Liver (tissue), 3 donors: ENCODE data around the gene SERPINI1.

Experiments used
- FOXA1 ChIP-seq: IDR thresholded peaks from 2 replicates; pipeline ENCODE4 v1.6.1; 2016; ENCODE audit warnings: antibody characterized with exemption
- GABPA ChIP-seq, 2 donors: IDR thresholded peaks in 1 of 2; conservative IDR thresholded peaks in 1 of 2; 2 replicates each; pipeline ENCODE4 v1.6.1; 2016; ENCODE audit warnings: antibody characterized with exemption in 2 of 2, mild to moderate bottlenecking in 1 of 2, moderate library complexity in 1 of 2
- JUND ChIP-seq, 2 donors: IDR thresholded peaks; 2 replicates each; pipeline ENCODE4 v1.6.1; 2016; ENCODE audit warnings: antibody characterized with exemption in 2 of 2
- RAD21 ChIP-seq, 2 donors: IDR thresholded peaks; 2 replicates each; pipeline ENCODE4 v1.6.1; 2016; ENCODE audit warnings: antibody characterized with exemption in 2 of 2, mild to moderate bottlenecking in 2 of 2
- TAF1 ChIP-seq: conservative IDR thresholded peaks from 2 replicates; pipeline ENCODE4 v1.6.1; 2016; ENCODE audit warnings: antibody characterized with exemption, mild to moderate bottlenecking
- YY1 ChIP-seq: IDR thresholded peaks from 2 replicates; pipeline ENCODE4 v1.6.1; 2016; ENCODE audit warnings: antibody characterized with exemption, mild to moderate bottlenecking
- TF ChIP-seq, protein P1 (sequence below): fragments of 150-350 bp; IDR thresholded peaks from 2 replicates; pipeline ENCODE4 v1.5.1; 2017; ENCODE audit warnings: improper control_type of control experiment, low read depth, low read length; ENCODE audit not compliant: missing input control
- TF ChIP-seq, protein P2 (sequence below): IDR thresholded peaks from 2 replicates; pipeline ENCODE4 v1.6.1; 2016; ENCODE audit warnings: antibody characterized with exemption
- TF ChIP-seq, protein P3 (sequence below): IDR thresholded peaks from 2 replicates; pipeline ENCODE4 v1.6.1; 2016; ENCODE audit warnings: antibody characterized with exemption, mild to moderate bottlenecking
- donor health status: healthy.
- donor health status: healthy.

DNA sequence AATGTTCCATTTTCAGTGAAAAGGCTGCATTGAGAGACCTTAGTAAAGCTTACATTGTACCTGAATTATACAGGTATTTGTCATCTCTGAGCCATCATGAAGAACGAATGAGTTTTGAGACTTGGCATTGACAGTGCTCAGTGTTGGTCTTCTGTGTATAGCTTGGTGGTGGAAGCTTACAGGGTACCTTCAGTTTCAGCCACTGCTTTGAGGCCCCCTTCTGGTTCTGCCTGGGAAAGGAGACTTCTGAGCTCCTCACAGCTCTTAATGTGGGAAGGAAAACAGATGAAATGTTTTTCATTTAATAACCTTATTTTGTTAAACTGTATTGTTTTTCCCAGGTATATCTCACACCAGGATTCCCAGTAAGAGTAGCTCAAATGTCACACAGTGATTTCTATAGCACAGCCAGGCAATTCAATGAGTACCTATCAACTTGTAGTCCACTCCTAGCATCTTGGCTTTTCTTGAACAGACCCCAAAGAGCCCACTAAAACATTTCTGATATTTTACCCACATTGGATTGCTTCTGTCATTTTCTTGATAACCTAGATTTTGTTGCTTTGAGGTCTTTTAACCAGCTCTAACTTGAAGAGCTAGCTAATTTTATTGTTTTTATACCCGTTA, 5.6 kb downstream of the SERPINI1 start:
- TF ChIP-seq GABPA (IDR thresholded peaks at IDR 0.05 in 1 of 2, conservative IDR thresholded peaks at IDR 0.05 in 1 of 2) (no peak), YY1 (no peak), RAD21 (IDR thresholded peaks at IDR 0.05) (peak; percentile 45 to 64), JUND (IDR thresholded peaks at IDR 0.05) (no peak), FOXA1 (no peak), TAF1 (no peak)
- TF ChIP-seq, protein P1, sequence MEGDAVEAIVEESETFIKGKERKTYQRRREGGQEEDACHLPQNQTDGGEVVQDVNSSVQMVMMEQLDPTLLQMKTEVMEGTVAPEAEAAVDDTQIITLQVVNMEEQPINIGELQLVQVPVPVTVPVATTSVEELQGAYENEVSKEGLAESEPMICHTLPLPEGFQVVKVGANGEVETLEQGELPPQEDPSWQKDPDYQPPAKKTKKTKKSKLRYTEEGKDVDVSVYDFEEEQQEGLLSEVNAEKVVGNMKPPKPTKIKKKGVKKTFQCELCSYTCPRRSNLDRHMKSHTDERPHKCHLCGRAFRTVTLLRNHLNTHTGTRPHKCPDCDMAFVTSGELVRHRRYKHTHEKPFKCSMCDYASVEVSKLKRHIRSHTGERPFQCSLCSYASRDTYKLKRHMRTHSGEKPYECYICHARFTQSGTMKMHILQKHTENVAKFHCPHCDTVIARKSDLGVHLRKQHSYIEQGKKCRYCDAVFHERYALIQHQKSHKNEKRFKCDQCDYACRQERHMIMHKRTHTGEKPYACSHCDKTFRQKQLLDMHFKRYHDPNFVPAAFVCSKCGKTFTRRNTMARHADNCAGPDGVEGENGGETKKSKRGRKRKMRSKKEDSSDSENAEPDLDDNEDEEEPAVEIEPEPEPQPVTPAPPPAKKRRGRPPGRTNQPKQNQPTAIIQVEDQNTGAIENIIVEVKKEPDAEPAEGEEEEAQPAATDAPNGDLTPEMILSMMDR = no peak
- TF ChIP-seq, protein P2, sequence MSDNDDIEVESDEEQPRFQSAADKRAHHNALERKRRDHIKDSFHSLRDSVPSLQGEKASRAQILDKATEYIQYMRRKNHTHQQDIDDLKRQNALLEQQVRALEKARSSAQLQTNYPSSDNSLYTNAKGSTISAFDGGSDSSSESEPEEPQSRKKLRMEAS = no peak
- TF ChIP-seq, protein P3, sequence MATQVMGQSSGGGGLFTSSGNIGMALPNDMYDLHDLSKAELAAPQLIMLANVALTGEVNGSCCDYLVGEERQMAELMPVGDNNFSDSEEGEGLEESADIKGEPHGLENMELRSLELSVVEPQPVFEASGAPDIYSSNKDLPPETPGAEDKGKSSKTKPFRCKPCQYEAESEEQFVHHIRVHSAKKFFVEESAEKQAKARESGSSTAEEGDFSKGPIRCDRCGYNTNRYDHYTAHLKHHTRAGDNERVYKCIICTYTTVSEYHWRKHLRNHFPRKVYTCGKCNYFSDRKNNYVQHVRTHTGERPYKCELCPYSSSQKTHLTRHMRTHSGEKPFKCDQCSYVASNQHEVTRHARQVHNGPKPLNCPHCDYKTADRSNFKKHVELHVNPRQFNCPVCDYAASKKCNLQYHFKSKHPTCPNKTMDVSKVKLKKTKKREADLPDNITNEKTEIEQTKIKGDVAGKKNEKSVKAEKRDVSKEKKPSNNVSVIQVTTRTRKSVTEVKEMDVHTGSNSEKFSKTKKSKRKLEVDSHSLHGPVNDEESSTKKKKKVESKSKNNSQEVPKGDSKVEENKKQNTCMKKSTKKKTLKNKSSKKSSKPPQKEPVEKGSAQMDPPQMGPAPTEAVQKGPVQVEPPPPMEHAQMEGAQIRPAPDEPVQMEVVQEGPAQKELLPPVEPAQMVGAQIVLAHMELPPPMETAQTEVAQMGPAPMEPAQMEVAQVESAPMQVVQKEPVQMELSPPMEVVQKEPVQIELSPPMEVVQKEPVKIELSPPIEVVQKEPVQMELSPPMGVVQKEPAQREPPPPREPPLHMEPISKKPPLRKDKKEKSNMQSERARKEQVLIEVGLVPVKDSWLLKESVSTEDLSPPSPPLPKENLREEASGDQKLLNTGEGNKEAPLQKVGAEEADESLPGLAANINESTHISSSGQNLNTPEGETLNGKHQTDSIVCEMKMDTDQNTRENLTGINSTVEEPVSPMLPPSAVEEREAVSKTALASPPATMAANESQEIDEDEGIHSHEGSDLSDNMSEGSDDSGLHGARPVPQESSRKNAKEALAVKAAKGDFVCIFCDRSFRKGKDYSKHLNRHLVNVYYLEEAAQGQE = no peak
